IMR-90 (cell line): Measurements from ENCODE around the gene MYCBP2. TPM values are rescaled to one million over a fixed set of nuclear protein-coding genes. Genes with fewer than 3 reads are reported as not detected.

Source experiments
- ATAC-seq: fragments of 200-7000 bp; cut with Tn5 transposase; 2 replicates; pipeline ENCODE4 v1.9.1; 2020; ENCODE audit warnings: low read depth, mild to moderate bottlenecking, moderate library complexity
- BruUV-seq: library from RNA; stranded (reverse); fragments of 400-500 nt; replicated peaks from 2 replicates; lab custom pipeline; 2021; lab: Mats Ljungman, UMichigan
- CTCF ChIA-PET: fragments of 300-600 bp; formaldehyde crosslinking; extraction: SDS; loops from one replicate; lab custom pipeline; 2021; ENCODE audit warnings: antibody characterized with exemption; lab: Yijun Ruan, JAX
- POLR2A ChIA-PET: fragments of 300-600 bp; sonication (Branson Sonifier 250); formaldehyde crosslinking; loops from one replicate; lab custom pipeline; 2022; ENCODE audit warnings: antibody characterized with exemption; ENCODE audit not compliant: unreplicated experiment; lab: Charles Lee
- DNase-seq: peaks from one replicate; pipeline ENCODE4 v3.0.0; 2013
- H2AFZ ChIP-seq: replicated peaks from 2 replicates; pipeline ENCODE3; 2013; ENCODE audit warnings: low read length, mild to moderate bottlenecking; ENCODE audit not compliant: poor library complexity
- H2AK5ac ChIP-seq: 2 replicates; pipeline ENCODE4 v1.6.1; 2013; ENCODE audit warnings: low read depth, low read length, inconsistent platforms
- H2AK9ac ChIP-seq: replicated peaks from 2 replicates; pipeline ENCODE3; 2013; ENCODE audit warnings: mild to moderate bottlenecking, low read depth, low read length, moderate library complexity; ENCODE audit not compliant: poor library complexity
- H2BK120ac ChIP-seq: 2 replicates; pipeline ENCODE4 v1.6.1; 2013; ENCODE audit warnings: low read depth, low read length, inconsistent platforms
- H2BK15ac ChIP-seq: 3 replicates; pipeline ENCODE4 v1.6.1; 2013; ENCODE audit warnings: low read depth, low read length, inconsistent platforms
- H2BK20ac ChIP-seq: 2 replicates; pipeline ENCODE4 v1.6.1; 2013; ENCODE audit warnings: low read depth, mild to moderate bottlenecking, inconsistent platforms, low read length, moderate library complexity
- H2BK5ac ChIP-seq: 2 replicates; pipeline ENCODE4 v1.6.1; 2013; ENCODE audit warnings: mild to moderate bottlenecking, low read depth, low read length, inconsistent platforms; ENCODE audit not compliant: poor library complexity, severe bottlenecking
- H3K14ac ChIP-seq: replicated peaks from 2 replicates; pipeline ENCODE4 v1.6.1; 2013; ENCODE audit warnings: low read depth, low read length, inconsistent platforms
- H3K18ac ChIP-seq: 2 replicates; pipeline ENCODE4 v1.6.1; 2013; ENCODE audit warnings: low read depth, low read length, control low read depth
- H3K23ac ChIP-seq: 2 replicates; pipeline ENCODE4 v1.6.1; 2013; ENCODE audit warnings: low read depth, low read length, inconsistent platforms
- H3K27ac ChIP-seq: 2 replicates; pipeline ENCODE4 v1.5.1; 2013; ENCODE audit warnings: mild to moderate bottlenecking, control low read depth, low read length; ENCODE audit not compliant: insufficient read depth
- H3K27me3 ChIP-seq: 2 replicates; pipeline ENCODE4 v1.6.1; 2013; ENCODE audit warnings: low read length; ENCODE audit not compliant: control insufficient read depth, insufficient read depth
- H3K36me3 ChIP-seq: 2 replicates; pipeline ENCODE4 v1.6.1; 2013; ENCODE audit warnings: low read length, mixed read lengths; ENCODE audit not compliant: control insufficient read depth, insufficient read depth
- H3K4ac ChIP-seq: 2 replicates; pipeline ENCODE4 v1.6.1; 2013; ENCODE audit warnings: low read depth, low read length, inconsistent platforms
- H3K4me1 ChIP-seq: 2 replicates; pipeline ENCODE4 v1.6.1; 2013; ENCODE audit warnings: low read length, mixed read lengths; ENCODE audit not compliant: control insufficient read depth, insufficient read depth
- H3K4me2 ChIP-seq: 2 replicates; pipeline ENCODE4 v1.6.1; 2013; ENCODE audit warnings: low read depth, mild to moderate bottlenecking, control low read depth, low read length, moderate library complexity
- H3K4me3 ChIP-seq: 2 replicates; pipeline ENCODE4 v1.5.1; 2013; ENCODE audit warnings: low read depth, mild to moderate bottlenecking, control low read depth, low read length, moderate library complexity; ENCODE audit not compliant: insufficient read depth
- H3K56ac ChIP-seq: 2 replicates; pipeline ENCODE4 v1.6.1; 2013; ENCODE audit warnings: low read length, inconsistent platforms; ENCODE audit not compliant: insufficient read depth; ENCODE audit errors: extremely low read depth
- H3K79me1 ChIP-seq, 2 experiments: 2 replicates each; pipeline ENCODE4 v1.6.1; 2013; ENCODE audit warnings: low read length in 2 of 2, inconsistent platforms in 1 of 2, low read depth in 1 of 2
- H3K9ac ChIP-seq: 2 replicates; pipeline ENCODE4 v1.6.1; 2013; ENCODE audit warnings: low read depth, low read length, control low read depth
- H3K9me1 ChIP-seq: 2 replicates; pipeline ENCODE4 v1.6.1; 2013; ENCODE audit warnings: low read length, inconsistent platforms; ENCODE audit not compliant: insufficient read depth
- H3K9me3 ChIP-seq: 2 replicates; pipeline ENCODE4 v1.6.1; 2013; ENCODE audit warnings: low read length; ENCODE audit not compliant: control insufficient read depth, insufficient read depth
- H4K20me1 ChIP-seq: 2 replicates; pipeline ENCODE4 v1.6.1; 2013; ENCODE audit warnings: low read length, inconsistent platforms; ENCODE audit not compliant: insufficient read depth
- H4K5ac ChIP-seq: 2 replicates; pipeline ENCODE4 v1.6.1; 2013; ENCODE audit warnings: mild to moderate bottlenecking, low read depth, low read length, control low read depth
- H4K8ac ChIP-seq, 2 experiments: 2 replicates each; pipeline ENCODE4 v1.6.1; 2013; ENCODE audit warnings: low read depth in 2 of 2, low read length in 2 of 2, control low read depth in 1 of 2, inconsistent platforms in 1 of 2
- H4K91ac ChIP-seq: 2 replicates; pipeline ENCODE4 v1.6.1; 2013; ENCODE audit warnings: low read depth, low read length, inconsistent platforms; ENCODE audit not compliant: insufficient read depth
- BHLHE40 ChIP-seq: fragments of 150-350 bp; IDR thresholded peaks from 2 replicates; pipeline ENCODE4 v1.6.1; 2016; ENCODE audit warnings: mild to moderate bottlenecking, low read depth, low read length
- CEBPB ChIP-seq: IDR thresholded peaks from 2 replicates; pipeline ENCODE4 v1.6.1; 2012; ENCODE audit warnings: low read depth, low read length, improper control_type of control experiment
- CHD1 ChIP-seq: IDR thresholded peaks from 2 replicates; pipeline ENCODE4 v1.6.1; 2012; ENCODE audit warnings: low read depth, low read length, improper control_type of control experiment
- FOS ChIP-seq: fragments of 150-350 bp; IDR thresholded peaks from 2 replicates; pipeline ENCODE4 v1.6.1; 2016; ENCODE audit warnings: low read depth, low read length
- MAFK ChIP-seq: IDR thresholded peaks from 2 replicates; pipeline ENCODE4 v1.6.1; 2012; ENCODE audit warnings: low read depth, low read length, improper control_type of control experiment
- MAZ ChIP-seq: IDR thresholded peaks from 2 replicates; pipeline ENCODE4 v1.6.1; 2012; ENCODE audit warnings: low read depth, mild to moderate bottlenecking, low read length, improper control_type of control experiment, moderate library complexity, borderline replicate concordance
- NFE2L2 ChIP-seq: fragments of 150-350 bp; IDR thresholded peaks from 2 replicates; pipeline ENCODE4 v1.6.1; 2016; ENCODE audit warnings: low read depth, mild to moderate bottlenecking, low read length
- POLR2A ChIP-seq: IDR thresholded peaks from 2 replicates; pipeline ENCODE4 v1.6.1; 2012; ENCODE audit warnings: mild to moderate bottlenecking, low read depth, low read length
- RAD21 ChIP-seq: IDR thresholded peaks from 2 replicates; pipeline ENCODE4 v1.6.1; 2012; ENCODE audit warnings: low read length, improper control_type of control experiment
- RCOR1 ChIP-seq: IDR thresholded peaks from 2 replicates; pipeline ENCODE4 v1.6.1; 2012; ENCODE audit warnings: mild to moderate bottlenecking, low read length, improper control_type of control experiment; ENCODE audit not compliant: insufficient replicate concordance
- RFX5 ChIP-seq: IDR thresholded peaks from 2 replicates; pipeline ENCODE4 v1.8.0; 2012; ENCODE audit warnings: low read depth, mild to moderate bottlenecking, low read length, moderate library complexity
- SMC3 ChIP-seq: fragments of 150-350 bp; IDR thresholded peaks from 2 replicates; pipeline ENCODE4 v1.6.1; 2016; ENCODE audit warnings: low read depth, mild to moderate bottlenecking, antibody characterized with exemption, low read length, moderate library complexity
- WGBS, 2 experiments: methylation state at CpG; one replicate each; pipeline versions ENCODE4 v1.1.5 to v1.1.7; 2013; ENCODE audit warnings: missing lambda C conversion rate in 2 of 2; ENCODE audit not compliant: insufficient read length in 1 of 2; ENCODE audit errors: extremely low coverage in 2 of 2; 5-methylcytosine and 5-hydroxymethylcytosine counted together
- dilution Hi-C: fragments of 300-500 bp; cut with HindIII; formaldehyde crosslinking; loops from one replicate; pipeline ENCODE4 v1.14.3; 2018; ENCODE audit warnings: low sequenced_read_pairs; ENCODE audit not compliant: unreplicated experiment
- in situ Hi-C: fragments of 300-500 bp; cut with MboI; formaldehyde crosslinking; loops from 3 replicates; pipeline ENCODE4 v1.14.3; 2019; ENCODE audit warnings: low sequenced_read_pairs, inconsistent platforms, mixed read lengths
- intact Hi-C: fragments of 100-400 bp; cut with micrococcal nuclease; formaldehyde crosslinking; loops from 2 replicates; pipeline ENCODE4 v1.10.0; 2022
- polyA plus RNA-seq, 3 experiments: library from polyadenylated mRNA; depleted of rRNA; stranded (reverse); fragments of >200 nt; gene quantifications; 2 replicates each; pipeline ENCODE4 v1.2.3, GENCODE V29; 2012; ENCODE audit warnings: low replicate concordance in 1 of 3
- total RNA-seq: library from RNA; depleted of rRNA; stranded (reverse); fragments of >200 nt; gene quantifications from 2 replicates; pipeline ENCODE4 v1.2.3, GENCODE V29; 2012
- TF ChIP-seq, protein P1 (sequence below): conservative IDR thresholded peaks from 2 replicates; pipeline ENCODE4 v1.5.1; 2012; ENCODE audit warnings: mild to moderate bottlenecking, low read depth, low read length, improper control_type of control experiment
- TF ChIP-seq, protein P2 (sequence below): fragments of 150-350 bp; IDR thresholded peaks from 2 replicates; pipeline ENCODE4 v1.6.1; 2016; ENCODE audit warnings: low read depth, mild to moderate bottlenecking, low read length, moderate library complexity, borderline replicate concordance
- TF ChIP-seq, protein P3 (sequence below): fragments of 150-350 bp; IDR thresholded peaks from 2 replicates; pipeline ENCODE4 v1.6.1; 2017; ENCODE audit warnings: mild to moderate bottlenecking, antibody characterized with exemption, low read length, low read depth

Gene MYCBP2
- total and polyA plus RNA-seq, 2 of the 4 experiments (the other 2 are of a cell fraction), result 20.1 to 43.2 TPM

DNA sequence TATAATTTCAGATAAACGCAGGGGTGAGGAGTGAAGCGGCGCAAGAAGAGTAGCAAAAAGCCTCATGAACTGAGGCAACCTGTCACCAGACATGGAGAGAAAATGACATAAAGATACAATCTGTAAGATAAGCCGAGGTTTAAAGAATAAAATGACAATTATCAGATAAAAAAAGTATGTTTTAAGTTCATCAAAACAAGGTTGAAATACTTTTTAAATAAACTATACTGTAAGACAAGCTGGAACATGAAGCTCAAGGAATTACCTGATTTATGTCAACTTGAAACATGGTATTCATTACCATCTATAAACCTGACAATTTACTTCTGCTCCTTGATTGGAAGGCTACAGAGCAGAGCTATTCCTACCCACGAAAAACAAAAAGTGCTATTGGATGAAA is 61.6 kb downstream of the MYCBP2 start:
- TF ChIP-seq, protein P1, sequence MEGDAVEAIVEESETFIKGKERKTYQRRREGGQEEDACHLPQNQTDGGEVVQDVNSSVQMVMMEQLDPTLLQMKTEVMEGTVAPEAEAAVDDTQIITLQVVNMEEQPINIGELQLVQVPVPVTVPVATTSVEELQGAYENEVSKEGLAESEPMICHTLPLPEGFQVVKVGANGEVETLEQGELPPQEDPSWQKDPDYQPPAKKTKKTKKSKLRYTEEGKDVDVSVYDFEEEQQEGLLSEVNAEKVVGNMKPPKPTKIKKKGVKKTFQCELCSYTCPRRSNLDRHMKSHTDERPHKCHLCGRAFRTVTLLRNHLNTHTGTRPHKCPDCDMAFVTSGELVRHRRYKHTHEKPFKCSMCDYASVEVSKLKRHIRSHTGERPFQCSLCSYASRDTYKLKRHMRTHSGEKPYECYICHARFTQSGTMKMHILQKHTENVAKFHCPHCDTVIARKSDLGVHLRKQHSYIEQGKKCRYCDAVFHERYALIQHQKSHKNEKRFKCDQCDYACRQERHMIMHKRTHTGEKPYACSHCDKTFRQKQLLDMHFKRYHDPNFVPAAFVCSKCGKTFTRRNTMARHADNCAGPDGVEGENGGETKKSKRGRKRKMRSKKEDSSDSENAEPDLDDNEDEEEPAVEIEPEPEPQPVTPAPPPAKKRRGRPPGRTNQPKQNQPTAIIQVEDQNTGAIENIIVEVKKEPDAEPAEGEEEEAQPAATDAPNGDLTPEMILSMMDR, result no peak
- TF ChIP-seq RCOR1 (no peak), POLR2A (no peak), NFE2L2 (no peak), RFX5 (no peak), BHLHE40 (no peak), CEBPB (no peak), FOS (no peak), CHD1 (no peak), SMC3 (no peak), MAFK (no peak), MAZ (no peak), RAD21 (no peak)
- TF ChIP-seq, protein P2, sequence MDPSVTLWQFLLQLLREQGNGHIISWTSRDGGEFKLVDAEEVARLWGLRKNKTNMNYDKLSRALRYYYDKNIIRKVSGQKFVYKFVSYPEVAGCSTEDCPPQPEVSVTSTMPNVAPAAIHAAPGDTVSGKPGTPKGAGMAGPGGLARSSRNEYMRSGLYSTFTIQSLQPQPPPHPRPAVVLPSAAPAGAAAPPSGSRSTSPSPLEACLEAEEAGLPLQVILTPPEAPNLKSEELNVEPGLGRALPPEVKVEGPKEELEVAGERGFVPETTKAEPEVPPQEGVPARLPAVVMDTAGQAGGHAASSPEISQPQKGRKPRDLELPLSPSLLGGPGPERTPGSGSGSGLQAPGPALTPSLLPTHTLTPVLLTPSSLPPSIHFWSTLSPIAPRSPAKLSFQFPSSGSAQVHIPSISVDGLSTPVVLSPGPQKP, result no peak
- TF ChIP-seq, protein P3, sequence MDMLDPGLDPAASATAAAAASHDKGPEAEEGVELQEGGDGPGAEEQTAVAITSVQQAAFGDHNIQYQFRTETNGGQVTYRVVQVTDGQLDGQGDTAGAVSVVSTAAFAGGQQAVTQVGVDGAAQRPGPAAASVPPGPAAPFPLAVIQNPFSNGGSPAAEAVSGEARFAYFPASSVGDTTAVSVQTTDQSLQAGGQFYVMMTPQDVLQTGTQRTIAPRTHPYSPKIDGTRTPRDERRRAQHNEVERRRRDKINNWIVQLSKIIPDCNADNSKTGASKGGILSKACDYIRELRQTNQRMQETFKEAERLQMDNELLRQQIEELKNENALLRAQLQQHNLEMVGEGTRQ, result no peak
- no peak overlapping the region for H2BK20ac ChIP-seq
- H2BK15ac ChIP-seq, result no peak overlapping the region
- no peak overlapping the region for H3K4me2 ChIP-seq
- no peak overlapping the region for H2AFZ ChIP-seq
- no peak overlapping the region for H3K18ac ChIP-seq
- no peaks in the 10 kb centered on the region for H4K20me1 ChIP-seq
- H3K4me3 ChIP-seq, result no peak overlapping the region
- no peak overlapping the region for H3K14ac ChIP-seq
- H3K9me3 ChIP-seq, result no peaks in the 10 kb centered on the region
- no peak for DNase-seq
- H3K4ac ChIP-seq, result no peak overlapping the region
- H3K9ac ChIP-seq, result no peak overlapping the region
- no peaks in the 10 kb centered on the region for H3K4me1 ChIP-seq
- no peak overlapping the region for H2BK5ac ChIP-seq
- H4K91ac ChIP-seq, result no peak overlapping the region
- H3K36me3 ChIP-seq, result peaks cover 8% of the 10 kb centered on the region; the same call in 1 of the 2 replicates
- POLR2A ChIA-PET, result no interaction called here
- no peak overlapping the region for H4K8ac ChIP-seq
- no peak overlapping the region for H2BK120ac ChIP-seq
- CTCF ChIA-PET, result no interaction called here
- no CpG with 5 or more reads among the region's 5 CpGs for WGBS, 2 experiments
- peaks cover 0 to 3% of the 10 kb centered on the region in 2 experiments; a peak in 1 of 4 replicates for H3K79me1 ChIP-seq
- no TSS peak for BruUV-seq
- ATAC-seq, result no peak
- no peaks in the 10 kb centered on the region for H3K9me1 ChIP-seq
- in situ Hi-C loops, result no loop called here
- H4K5ac ChIP-seq, result no peak overlapping the region
- H3K27me3 ChIP-seq, result no peaks in the 10 kb centered on the region
- no peak overlapping the region for H3K23ac ChIP-seq
- no peak overlapping the region for H2AK5ac ChIP-seq
- H3K56ac ChIP-seq, result no peak overlapping the region
- dilution Hi-C loops, result no loop called here
- H3K27ac ChIP-seq, result no peak overlapping the region
- intact Hi-C loops, result no loop called here
- no peak overlapping the region for H2AK9ac ChIP-seq
